ENCODE results near the gene RFPL4AL1.

DNA sequence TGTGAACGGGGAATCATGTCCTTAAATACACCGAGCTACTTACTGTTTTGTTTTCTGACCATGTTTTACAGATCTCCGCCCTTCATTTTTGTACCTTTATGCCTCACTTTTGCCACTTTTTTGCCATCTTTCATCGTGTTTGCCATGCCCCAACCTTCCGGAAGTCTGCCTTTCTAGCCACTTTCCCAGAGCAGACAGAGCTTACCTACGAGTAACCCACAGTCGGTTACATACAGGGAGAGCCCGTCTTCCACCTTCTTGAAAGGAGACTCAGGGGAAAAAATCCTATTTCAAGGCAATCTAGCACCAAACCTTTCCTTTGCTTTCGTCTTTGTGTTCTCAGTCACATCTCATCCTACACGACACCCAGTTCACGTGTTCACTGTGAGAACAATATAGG lies 26.1 kb downstream of the RFPL4AL1 start:
- no peak for TF ChIP-seq RAD21 (IDR thresholded peaks at IDR 0.05 in 1 of 2, conservative IDR thresholded peaks at IDR 0.05 in 1 of 2; ENCODE audit: low read depth in 2 of 2, low read length in 2 of 2)
- TF ChIP-seq EZH2 (IDR thresholded peaks at IDR 0.05; ENCODE audit: low read depth, low read length, severe bottlenecking), result no peak
- no peak for TF ChIP-seq TCF12 (IDR thresholded peaks at IDR 0.05; ENCODE audit: low read depth, low read length)
- TF ChIP-seq BCL11A (IDR thresholded peaks at IDR 0.05; ENCODE audit: low read depth in 2 of 2, low read length in 2 of 2), result no peak
- no peak for TF ChIP-seq TAF1 (IDR thresholded peaks at IDR 0.05; ENCODE audit: low read depth, low read length)
- TF ChIP-seq ZNF274 (IDR thresholded peaks at IDR 0.05; ENCODE audit: borderline replicate concordance, extremely low read depth, low read length), result no peak
